Measurements from ENCODE around the gene NKX1-1.

The NKX1-1 gene

DNA sequence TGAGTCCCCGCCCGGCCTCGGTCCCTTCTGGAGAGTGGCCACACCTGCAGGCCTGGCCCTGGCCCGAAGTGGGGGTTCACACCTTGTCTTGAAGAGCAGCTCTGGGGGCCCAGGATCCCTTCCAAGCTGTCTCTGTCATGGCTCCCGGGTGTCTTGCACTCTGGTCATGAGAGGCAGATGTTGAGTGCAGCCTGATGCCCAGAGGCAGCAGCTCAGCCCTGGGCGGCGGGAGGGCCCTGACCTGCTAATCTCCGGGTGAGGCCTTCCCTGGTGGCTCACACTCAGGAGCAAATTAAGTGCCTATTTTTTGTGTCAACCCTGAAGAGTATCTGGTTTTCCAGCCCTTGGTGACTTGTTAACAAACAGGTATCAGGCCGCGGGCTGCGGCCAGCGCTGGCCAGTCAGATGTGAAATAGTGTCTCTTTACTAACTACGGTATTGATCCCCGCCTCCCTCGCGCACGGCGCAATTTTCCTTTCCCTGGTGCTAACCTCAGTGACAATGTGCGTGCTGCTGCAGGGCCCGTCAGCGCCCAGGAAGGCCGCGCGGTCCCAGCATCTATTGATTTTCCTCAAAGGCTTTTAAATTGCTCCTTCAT lies 24.2 kb downstream of the NKX1-1 start:
- DNase-seq (ENCODE audit: low read depth) = no peak
- TF ChIP-seq POLR2A (IDR thresholded peaks at IDR 0.05; ENCODE audit: extremely low read depth, insufficient read length) (no peak), MYC (IDR thresholded peaks at IDR 0.05; ENCODE audit: low read depth, low read length) (no peak)
- TF ChIP-seq, protein P1, sequence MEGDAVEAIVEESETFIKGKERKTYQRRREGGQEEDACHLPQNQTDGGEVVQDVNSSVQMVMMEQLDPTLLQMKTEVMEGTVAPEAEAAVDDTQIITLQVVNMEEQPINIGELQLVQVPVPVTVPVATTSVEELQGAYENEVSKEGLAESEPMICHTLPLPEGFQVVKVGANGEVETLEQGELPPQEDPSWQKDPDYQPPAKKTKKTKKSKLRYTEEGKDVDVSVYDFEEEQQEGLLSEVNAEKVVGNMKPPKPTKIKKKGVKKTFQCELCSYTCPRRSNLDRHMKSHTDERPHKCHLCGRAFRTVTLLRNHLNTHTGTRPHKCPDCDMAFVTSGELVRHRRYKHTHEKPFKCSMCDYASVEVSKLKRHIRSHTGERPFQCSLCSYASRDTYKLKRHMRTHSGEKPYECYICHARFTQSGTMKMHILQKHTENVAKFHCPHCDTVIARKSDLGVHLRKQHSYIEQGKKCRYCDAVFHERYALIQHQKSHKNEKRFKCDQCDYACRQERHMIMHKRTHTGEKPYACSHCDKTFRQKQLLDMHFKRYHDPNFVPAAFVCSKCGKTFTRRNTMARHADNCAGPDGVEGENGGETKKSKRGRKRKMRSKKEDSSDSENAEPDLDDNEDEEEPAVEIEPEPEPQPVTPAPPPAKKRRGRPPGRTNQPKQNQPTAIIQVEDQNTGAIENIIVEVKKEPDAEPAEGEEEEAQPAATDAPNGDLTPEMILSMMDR (IDR thresholded peaks at IDR 0.05; ENCODE audit: low read depth, low read length) = no peak
- TF ChIP-seq, protein P2, sequence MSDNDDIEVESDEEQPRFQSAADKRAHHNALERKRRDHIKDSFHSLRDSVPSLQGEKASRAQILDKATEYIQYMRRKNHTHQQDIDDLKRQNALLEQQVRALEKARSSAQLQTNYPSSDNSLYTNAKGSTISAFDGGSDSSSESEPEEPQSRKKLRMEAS (IDR thresholded peaks at IDR 0.05; ENCODE audit: low read depth, low read length) = no peak

DNA sequence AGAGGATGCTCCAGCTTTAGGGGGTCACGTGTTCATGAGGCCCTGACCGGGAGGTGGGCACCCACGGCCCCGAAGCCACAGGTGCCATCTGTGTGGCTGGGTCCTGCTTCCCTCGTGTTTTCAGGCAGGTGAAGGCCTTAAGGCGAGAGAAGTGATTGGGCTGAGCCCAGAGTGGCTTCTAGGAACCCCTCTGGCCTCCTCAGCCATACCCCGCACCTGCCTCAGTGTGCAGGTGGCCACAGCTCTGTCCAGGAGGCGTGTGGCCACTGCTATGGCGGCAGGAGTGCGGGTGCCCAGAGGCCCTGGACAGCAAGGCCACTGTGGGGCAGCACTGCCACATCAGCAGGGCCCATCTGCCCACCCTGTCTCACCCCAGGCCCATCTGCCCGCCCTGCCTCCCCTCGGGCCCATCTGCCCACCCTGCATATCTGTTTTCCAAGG lies 25.0 kb downstream of the NKX1-1 start:
- H3K4me3 ChIP-seq (ENCODE audit: low read depth, low read length) = no peak overlapping the region
- TF ChIP-seq, protein P2 (IDR thresholded peaks at IDR 0.05; ENCODE audit: low read depth, low read length) = no peak
- TF ChIP-seq POLR2A (IDR thresholded peaks at IDR 0.05; ENCODE audit: extremely low read depth, insufficient read length) (no peak), MYC (IDR thresholded peaks at IDR 0.05; ENCODE audit: low read depth, low read length) (no peak)
- TF ChIP-seq, protein P1 (IDR thresholded peaks at IDR 0.05; ENCODE audit: low read depth, low read length) = no peak
- DNase-seq (ENCODE audit: low read depth) = no peak

More for the DNA sequence above, 24.2 kb downstream of the NKX1-1 start:
- H3K4me3 ChIP-seq (ENCODE audit: low read depth, low read length) = no peak overlapping the region

DNA sequence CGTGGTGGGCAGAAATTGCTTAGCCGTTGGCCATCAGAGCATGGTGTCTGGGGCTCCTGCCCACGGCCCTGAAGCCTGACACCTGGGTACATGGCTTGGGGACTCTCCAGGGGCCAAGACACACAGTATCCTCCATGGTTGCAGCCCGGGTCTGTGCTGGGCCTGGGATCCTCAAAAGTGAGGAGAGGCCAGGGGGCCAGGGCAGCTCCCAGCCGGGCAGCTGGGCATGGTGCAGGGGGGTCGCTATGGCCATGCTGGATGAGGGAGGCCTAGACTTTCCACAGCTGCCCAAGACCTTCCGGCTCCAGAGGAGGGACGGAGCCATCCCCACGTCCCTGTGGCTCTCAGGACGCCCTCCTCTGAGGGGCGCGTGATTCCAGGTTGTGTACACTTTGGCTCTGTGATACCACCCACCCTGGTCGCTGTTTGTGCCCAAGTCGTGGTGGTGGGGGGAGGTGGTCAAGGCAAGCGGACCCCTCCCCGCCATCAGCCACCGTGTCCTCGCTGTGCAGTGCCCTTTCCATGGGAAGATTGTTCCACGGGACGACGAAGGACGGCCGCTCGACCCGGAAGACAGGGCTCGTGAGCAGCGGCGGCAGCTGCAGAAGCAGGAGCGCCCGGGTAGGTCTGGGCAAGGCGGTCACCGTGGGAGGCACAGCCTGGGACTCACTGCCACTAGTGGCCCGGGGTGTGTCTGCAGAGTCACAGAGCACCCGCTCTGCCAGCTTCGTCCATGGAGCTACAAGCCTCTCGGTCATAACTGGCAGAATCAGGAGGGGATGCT lies 25.7 kb downstream of the NKX1-1 start:
- TF ChIP-seq, protein P1 (IDR thresholded peaks at IDR 0.05; ENCODE audit: low read depth, low read length) = no peak
- TF ChIP-seq MYC (IDR thresholded peaks at IDR 0.05; ENCODE audit: low read depth, low read length) (no peak), POLR2A (IDR thresholded peaks at IDR 0.05; ENCODE audit: extremely low read depth, insufficient read length) (no peak)
- DNase-seq (ENCODE audit: low read depth) = no peak
- H3K4me3 ChIP-seq (ENCODE audit: low read depth, low read length) = no peak overlapping the region

DNA sequence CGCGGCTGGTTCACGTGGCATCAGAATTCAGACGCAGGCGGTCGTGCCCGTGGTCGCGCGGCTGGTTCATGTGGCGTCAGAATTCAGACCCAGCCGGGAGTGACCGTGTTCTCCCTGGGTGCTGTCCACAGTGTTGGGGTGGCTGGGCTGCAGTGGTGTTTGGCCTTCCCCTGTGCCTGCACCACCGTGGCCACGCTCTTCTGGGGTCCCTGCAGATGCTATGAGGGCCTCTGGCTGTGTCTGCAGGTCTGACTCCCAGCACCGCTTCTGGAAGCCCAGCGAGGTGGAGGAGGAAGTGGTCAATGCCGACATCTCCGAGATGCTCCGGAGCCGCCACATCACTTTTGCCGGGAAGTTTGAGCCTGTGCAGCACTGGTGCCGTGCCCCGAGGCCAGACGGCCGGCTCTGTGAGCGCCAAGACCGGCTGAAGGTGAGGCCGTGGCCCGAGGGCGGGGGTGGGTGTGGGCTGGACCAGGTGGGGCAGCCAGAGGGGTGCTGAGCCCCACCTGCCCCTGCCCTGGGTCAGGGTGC lies 26.4 kb downstream of the NKX1-1 start:
- no peak for DNase-seq (ENCODE audit: low read depth)
- no peak overlapping the region for H3K4me3 ChIP-seq (ENCODE audit: low read depth, low read length)
- TF ChIP-seq, protein P2 (IDR thresholded peaks at IDR 0.05; ENCODE audit: low read depth, low read length) = no peak
- TF ChIP-seq, protein P1 (IDR thresholded peaks at IDR 0.05; ENCODE audit: low read depth, low read length) = no peak
- no peak for TF ChIP-seq POLR2A (IDR thresholded peaks at IDR 0.05; ENCODE audit: extremely low read depth, insufficient read length)
- TF ChIP-seq MYC (IDR thresholded peaks at IDR 0.05; ENCODE audit: low read depth, low read length) = no peak

DNA sequence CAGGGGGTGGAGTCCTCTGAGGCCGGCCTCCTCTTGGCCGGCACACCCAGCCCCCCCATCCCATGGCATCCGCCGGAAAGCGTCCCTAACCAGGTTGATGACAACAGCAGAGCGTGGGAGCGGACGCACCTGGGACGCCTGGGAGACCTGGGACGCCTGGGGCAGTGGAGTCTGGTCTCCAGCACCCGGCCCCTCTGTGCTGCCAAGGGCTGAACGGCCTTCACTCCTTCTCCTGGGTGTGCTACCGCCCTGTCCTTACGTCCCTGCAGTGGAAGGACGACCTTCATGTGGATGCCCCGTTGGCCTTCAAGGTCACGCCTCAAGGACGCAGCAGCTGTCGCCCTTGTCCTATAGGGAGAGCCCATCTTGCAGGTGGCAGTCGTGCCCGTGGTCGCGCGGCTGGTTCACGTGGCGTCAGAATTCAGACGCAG lies 26.9 kb downstream of the NKX1-1 start:
- no peak for DNase-seq (ENCODE audit: low read depth)
- TF ChIP-seq, protein P2 (IDR thresholded peaks at IDR 0.05; ENCODE audit: low read depth, low read length) = no peak
- TF ChIP-seq POLR2A (IDR thresholded peaks at IDR 0.05; ENCODE audit: extremely low read depth, insufficient read length) (no peak), MYC (IDR thresholded peaks at IDR 0.05; ENCODE audit: low read depth, low read length) (no peak)
- TF ChIP-seq, protein P1 (IDR thresholded peaks at IDR 0.05; ENCODE audit: low read depth, low read length) = no peak
- H3K4me3 ChIP-seq (ENCODE audit: low read depth, low read length) = no peak overlapping the region
